NOMO-1 treated with DMSO at 0.1 percent for 48 hours (cell line): ENCODE data around the gene CACNA1C.

Source experiments
- DNase-seq: peaks from one replicate; lab custom pipeline; 2025; ENCODE audit not compliant: unreplicated experiment; lab: John Stamatoyannopoulos, UW

CACNA1C gene

GRCh38 chr12:2435511-2435910, 382.7 kb downstream of the CACNA1C start:
- no peak for DNase-seq

DNA sequence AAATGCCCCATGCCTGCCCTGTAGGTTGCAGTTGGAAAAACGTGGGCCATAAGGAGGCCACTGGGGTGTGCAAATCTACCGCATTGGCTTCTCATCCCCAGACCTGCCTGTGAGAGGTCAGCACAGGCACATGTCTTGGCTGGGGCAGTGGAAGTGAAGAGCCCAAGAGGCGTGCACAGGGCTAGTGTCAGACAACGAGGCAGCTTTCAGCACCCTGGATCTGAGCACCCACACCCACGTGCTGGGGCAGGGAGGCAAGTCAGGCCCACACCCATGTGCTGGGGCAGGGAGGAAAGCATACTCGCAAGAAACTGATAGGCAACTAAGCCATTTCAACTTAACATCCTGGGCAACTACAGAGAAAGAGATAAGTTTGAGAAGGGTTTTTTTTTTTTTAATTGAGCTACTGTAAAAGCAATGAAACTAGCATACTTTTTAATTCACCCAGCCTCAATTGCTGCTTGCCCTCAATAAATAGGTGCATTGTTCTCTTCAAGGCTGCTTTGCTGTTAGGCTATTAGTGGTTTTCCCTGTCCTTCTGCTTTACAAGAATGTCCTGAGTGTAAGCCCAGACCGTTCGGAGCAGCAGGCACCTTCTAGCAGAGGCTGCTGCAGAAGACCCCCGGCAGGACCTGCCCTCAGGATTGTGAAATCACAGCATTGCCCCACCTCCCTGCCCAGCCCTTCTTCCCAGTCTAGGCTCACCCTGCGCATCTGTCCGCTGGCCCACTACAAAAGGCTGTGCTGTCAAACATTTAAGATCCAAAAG, 386.7 kb downstream of the CACNA1C start:
- peak; percentile 13 for DNase-seq

- no peak for DNase-seq
These were observed 391.0 kb downstream of the CACNA1C start for GRCh38 chr12:2443776-2444175.

DNA sequence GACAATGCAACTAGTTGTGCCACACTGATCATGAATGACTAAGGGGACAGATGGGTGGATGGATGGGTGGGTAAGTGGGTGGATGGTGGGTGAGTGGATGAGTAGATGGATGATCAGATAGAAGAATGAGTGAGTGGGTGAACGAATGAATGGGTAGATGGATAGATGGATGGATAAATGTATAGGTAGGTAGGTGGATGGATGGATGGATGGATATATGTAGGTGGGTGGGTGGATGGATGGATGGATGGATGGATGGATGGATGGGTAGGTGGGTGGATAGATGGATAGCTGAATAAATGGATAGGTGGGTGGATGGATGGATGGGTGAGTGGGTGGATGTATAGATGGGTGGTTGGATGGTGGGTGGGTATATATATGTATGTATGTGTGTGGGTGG, 393.2 kb downstream of the CACNA1C start:
- DNase-seq: no peak

- DNase-seq: no peak
These were observed 395.1 kb downstream of the CACNA1C start for GRCh38 chr12:2447861-2448260.

- no peak for DNase-seq
These were observed 396.8 kb downstream of the CACNA1C start for GRCh38 chr12:2449586-2449985.

- DNase-seq: no peak
These were observed 397.8 kb downstream of the CACNA1C start for GRCh38 chr12:2450553-2450952.

DNA sequence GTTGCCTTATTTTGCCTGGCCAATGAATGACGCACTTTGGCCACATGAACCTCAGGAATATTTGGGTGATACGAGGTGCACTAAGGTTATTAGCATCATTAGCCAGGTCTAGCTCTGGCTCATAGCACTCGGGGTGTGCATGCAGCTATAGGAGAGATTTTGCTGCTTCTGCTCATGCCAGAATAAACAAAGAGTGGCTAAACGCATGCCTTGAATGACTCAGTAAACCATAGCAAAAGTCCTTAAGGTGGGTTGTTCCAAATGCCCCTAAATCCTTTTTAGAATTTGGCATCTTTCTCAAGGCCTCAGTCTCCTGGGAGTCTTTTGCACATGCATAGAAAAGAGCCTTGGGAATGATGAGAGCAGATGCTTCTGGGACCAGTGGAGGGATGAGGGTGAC, 398.2 kb downstream of the CACNA1C start:
- no peak for DNase-seq

- DNase-seq: no peak
These were observed 398.7 kb downstream of the CACNA1C start for GRCh38 chr12:2451497-2451896.

GRCh38 chr12:2453076-2453760, 400.4 kb downstream of the CACNA1C start:
- no peak for DNase-seq

- peak; percentile 63 for DNase-seq
These were observed 400.9 kb downstream of the CACNA1C start for GRCh38 chr12:2453761-2454090.

GRCh38 chr12:2454601-2455177, 401.9 kb downstream of the CACNA1C start:
- DNase-seq: no peak

DNA sequence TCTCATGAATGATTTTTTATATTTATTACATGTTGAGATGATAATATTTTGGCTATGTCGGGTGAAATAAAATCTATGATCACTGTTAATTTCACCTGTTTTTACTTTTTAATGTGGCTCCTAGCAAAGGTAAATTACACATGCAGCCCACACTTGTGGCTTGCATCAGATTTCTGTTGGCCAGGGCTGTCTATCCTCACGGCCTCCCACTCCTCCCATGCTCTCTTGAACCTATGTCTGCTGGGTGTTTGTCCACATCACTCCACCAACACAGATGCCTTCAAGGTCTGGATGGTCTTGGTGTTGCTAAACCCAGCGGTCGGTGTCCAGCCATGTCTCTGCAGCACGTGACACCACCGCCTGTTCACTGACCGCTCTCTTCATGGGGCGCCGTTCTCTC, 402.6 kb downstream of the CACNA1C start:
- DNase-seq: no peak

DNA sequence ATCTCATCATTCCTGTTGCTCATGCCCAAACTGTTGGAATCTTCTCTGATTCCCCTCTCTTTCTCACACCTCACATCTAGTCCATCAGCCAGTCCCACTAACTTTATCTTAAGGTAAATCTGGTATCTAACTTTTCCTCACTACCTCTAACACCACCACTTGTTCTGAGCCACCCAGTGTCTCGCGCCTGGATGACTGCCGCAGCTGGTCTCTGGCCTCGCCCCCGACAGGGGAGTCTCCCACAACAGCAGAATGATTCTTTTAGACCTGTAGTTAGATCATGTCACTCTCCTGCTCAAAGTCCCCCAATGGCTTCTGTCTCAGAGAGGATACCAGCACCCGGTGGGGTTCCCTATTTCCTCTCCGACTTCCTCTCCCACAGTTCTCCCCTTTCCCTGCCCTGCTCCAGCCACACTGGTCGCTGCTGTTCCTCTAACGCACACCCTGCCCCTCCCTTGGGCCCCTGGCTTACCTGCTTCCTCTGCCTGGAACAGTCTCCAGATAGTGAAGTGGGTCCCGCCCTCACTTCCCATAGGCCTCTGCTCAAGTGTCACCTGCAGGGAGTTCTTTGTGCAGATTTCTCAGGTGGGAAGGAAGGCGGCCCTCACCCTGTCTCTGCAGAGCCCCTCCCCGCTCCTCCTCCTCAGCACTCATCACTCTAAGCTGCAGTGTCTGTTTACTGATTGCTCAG, 403.5 kb downstream of the CACNA1C start:
- no peak for DNase-seq

- DNase-seq: no peak
These were observed 404.0 kb downstream of the CACNA1C start for GRCh38 chr12:2456813-2457186.

- DNase-seq: no peak
These were observed 404.6 kb downstream of the CACNA1C start for GRCh38 chr12:2457215-2457932.

GRCh38 chr12:2457933-2458414, 405.2 kb downstream of the CACNA1C start:
- no peak for DNase-seq

GRCh38 chr12:2460051-2460670, 407.4 kb downstream of the CACNA1C start:
- DNase-seq: no peak

- DNase-seq: no peak
These were observed 408.3 kb downstream of the CACNA1C start for GRCh38 chr12:2461046-2461445.

GRCh38 chr12:2461645-2462044, 408.9 kb downstream of the CACNA1C start:
- DNase-seq: no peak

GRCh38 chr12:2462087-2462486, 409.3 kb downstream of the CACNA1C start:
- DNase-seq: no peak
